Peyer's patch (tissue), 4 donors: ENCODE data around the gene REXO5. TPM values are rescaled to one million over a fixed set of nuclear protein-coding genes. Genes with fewer than 3 reads are reported as not detected.

Experiments used
- DNase-seq, 3 donors: peaks; one replicate each; pipeline ENCODE4 v3.0.0-alpha.2; 2017 to 2019
- H3K27ac ChIP-seq, 4 donors: fragments of 200-600 bp; sonication (generic); one replicate each; pipeline ENCODE4 v1.5.1; 2016 to 2019
- H3K27me3 ChIP-seq, 2 donors: fragments of 200-600 bp; sonication (generic); one replicate each; pipeline ENCODE4 v1.5.1; 2019
- H3K36me3 ChIP-seq, 3 donors: fragments of 200-600 bp; sonication (generic); one replicate each; pipeline ENCODE4 v1.5.1; 2016 to 2019
- H3K4me1 ChIP-seq, 4 donors: fragments of 200-600 bp; sonication (generic); one replicate each; pipeline ENCODE4 v1.5.1; 2016 to 2019
- H3K4me3 ChIP-seq, 4 donors: fragments of 200-600 bp; sonication (generic); 1 replicate in 3 of 4; 2 replicates in 1 of 4; pipeline ENCODE4 v1.5.1; 2016 to 2019; ENCODE audit warnings: mild to moderate bottlenecking in 1 of 4
- H3K9me3 ChIP-seq, 4 donors: fragments of 200-600 bp; sonication (generic); one replicate each; pipeline ENCODE4 v1.5.1; 2016 to 2019; ENCODE audit warnings: mild to moderate bottlenecking in 1 of 4
- CTCF ChIP-seq, 6 experiments: fragments of 450-650 bp in 4 of 6; fragments of 200-600 bp in 2 of 6; sonication (generic) in 1 of 6; IDR thresholded peaks; one replicate each; pipeline ENCODE4 v1.5.1; 2017 to 2019; ENCODE audit warnings: antibody characterized with exemption in 6 of 6, mild to moderate bottlenecking in 3 of 6, moderate library complexity in 1 of 6
- POLR2A ChIP-seq, 2 donors: fragments of 450-650 bp; IDR thresholded peaks; one replicate each; pipeline ENCODE4 v1.5.1; 2017; ENCODE audit warnings: antibody characterized with exemption in 2 of 2, mild to moderate bottlenecking in 2 of 2, moderate library complexity in 2 of 2
- total RNA-seq, 4 donors: library from RNA; depleted of rRNA; stranded (reverse); fragments of >200 nt; gene quantifications; one replicate each; pipeline ENCODE4 v1.1.0, GENCODE V29; 2016

Gene REXO5
- total RNA-seq, 4 donors from 2014 or later = 2.3 to 3.6 (median 2.9) TPM

DNA sequence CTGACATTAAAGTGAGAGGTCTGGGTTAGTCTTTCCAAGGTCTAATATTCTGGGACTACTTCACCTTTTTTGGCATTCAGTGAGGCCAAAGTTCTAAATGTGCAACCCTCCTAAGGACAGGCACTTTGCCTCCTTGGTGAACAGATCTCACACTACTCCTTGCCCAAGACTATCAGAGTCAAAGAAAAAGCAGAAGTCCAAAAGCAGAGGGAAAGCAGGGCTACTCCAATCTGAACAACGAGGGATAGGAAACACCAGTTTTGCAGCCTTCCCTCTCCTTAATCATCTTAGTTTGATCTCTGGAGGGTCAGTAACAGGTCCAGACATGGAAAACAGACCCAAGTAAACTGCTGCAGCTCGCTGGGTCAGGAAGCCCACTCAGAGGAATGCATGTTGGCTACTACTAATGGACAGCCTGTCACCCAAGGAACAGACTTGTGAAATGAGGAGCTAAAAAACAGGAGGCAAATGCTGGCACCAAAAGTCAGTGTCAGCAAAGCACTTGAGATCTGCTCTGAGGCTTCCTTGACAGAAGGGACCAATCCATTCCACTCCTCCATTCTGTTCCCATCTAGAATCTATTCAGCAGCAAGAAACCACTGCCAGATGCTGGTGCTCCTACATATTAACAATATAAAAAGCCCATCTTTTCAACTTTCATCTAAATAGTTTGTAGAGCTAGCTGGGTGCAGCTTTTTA is 63.9 kb downstream of the REXO5 start:
- no peaks in the 10 kb centered on the region for H3K9me3 ChIP-seq
- no peak for DNase-seq
- peak overlapping the region in 2 of 4 donors; percentile 9 to 53 for H3K27ac ChIP-seq
- peaks cover 0 to 44% (median 3%) of the 10 kb centered on the region in 4 donors for H3K4me1 ChIP-seq
- H3K27me3 ChIP-seq = no peaks in the 10 kb centered on the region
- no peak overlapping the region for H3K4me3 ChIP-seq
- no peaks in the 10 kb centered on the region for H3K36me3 ChIP-seq
- TF ChIP-seq POLR2A (IDR thresholded peaks at IDR 0.05) = no peak
- TF ChIP-seq CTCF (IDR thresholded peaks at IDR 0.05) = no peak

DNA sequence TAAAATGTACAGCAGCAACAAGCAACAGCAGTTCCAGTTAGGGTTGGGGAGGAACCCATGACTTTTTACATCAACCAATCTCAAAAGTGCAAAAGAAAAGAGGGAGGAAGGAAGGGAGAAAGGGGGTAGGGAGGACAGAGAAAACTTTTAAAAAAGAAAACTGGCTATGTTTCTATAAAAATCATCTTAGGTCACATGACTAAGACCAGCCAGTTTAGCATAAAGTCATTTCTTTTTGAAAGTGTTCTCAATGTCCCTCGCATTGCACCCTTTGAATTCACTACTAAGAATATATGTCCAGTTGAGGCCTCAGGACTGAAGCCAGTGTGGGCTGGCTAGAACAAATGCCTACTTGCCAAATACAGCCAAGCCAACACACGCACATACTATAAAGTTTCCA is 64.9 kb downstream of the REXO5 start:
- Histone ChIP-seq H3K9me3 (no peaks in the 10 kb centered on the region), H3K4me3 (no peak overlapping the region), H3K4me1 (peaks cover 0 to 34% (median 3%) of the 10 kb centered on the region in 4 donors), H3K36me3 (no peaks in the 10 kb centered on the region), H3K27ac (no peak overlapping the region), H3K27me3 (no peaks in the 10 kb centered on the region)
- TF ChIP-seq CTCF (IDR thresholded peaks at IDR 0.05) = no peak
- TF ChIP-seq POLR2A (IDR thresholded peaks at IDR 0.05) = no peak
- no peak for DNase-seq

GRCh38 chr16:20871941-20872815 is 65.9 kb downstream of the REXO5 start:
- Histone ChIP-seq H3K27me3 (no peaks in the 10 kb centered on the region), H3K4me3 (no peak overlapping the region), H3K27ac (no peak overlapping the region), H3K4me1 (peaks cover 0 to 27% (median 3%) of the 10 kb centered on the region in 4 donors), H3K36me3 (no peaks in the 10 kb centered on the region), H3K9me3 (no peaks in the 10 kb centered on the region)
- TF ChIP-seq POLR2A (IDR thresholded peaks at IDR 0.05) (no peak), CTCF (IDR thresholded peaks at IDR 0.05) (no peak)
- no peak for DNase-seq

GRCh38 chr16:20873331-20873730 is 67.0 kb downstream of the REXO5 start:
- no peak for TF ChIP-seq POLR2A (IDR thresholded peaks at IDR 0.05)
- no peak for TF ChIP-seq CTCF (IDR thresholded peaks at IDR 0.05)
- no peak for DNase-seq

DNA sequence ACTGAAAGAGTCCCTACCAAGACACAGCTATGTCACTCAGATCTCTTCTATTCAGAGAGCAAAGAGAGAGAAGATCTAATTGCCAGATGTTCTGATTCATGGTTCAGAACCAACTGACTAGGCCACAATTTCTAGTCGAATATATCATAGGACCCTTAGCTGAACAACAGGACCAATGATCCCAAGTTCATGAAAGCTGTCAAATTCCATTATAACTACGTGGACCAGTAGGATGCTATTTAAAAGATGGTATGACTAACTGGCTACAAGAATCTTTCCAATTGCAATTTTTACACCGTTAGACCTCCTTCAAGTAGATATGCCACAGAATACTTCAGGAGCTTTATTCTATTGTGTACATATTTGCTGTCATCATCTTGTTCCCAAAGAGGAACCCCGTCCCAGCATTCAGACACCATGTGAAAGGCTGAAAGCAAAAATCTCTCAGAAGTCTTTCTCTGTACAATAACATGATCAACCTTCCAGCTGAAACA is 67.8 kb downstream of the REXO5 start:
- Histone ChIP-seq H3K4me3 (peak overlapping the region in 1 of 4 donors; percentile 20), H3K27ac (peak overlapping the region in 3 of 4 donors; percentile 29 to 61 (median 32)), H3K36me3 (no peaks in the 10 kb centered on the region), H3K27me3 (no peaks in the 10 kb centered on the region), H3K9me3 (no peaks in the 10 kb centered on the region), H3K4me1 (peaks cover 0 to 16% (median 3%) of the 10 kb centered on the region in 4 donors)
- no peak for TF ChIP-seq CTCF (IDR thresholded peaks at IDR 0.05)
- no peak for TF ChIP-seq POLR2A (IDR thresholded peaks at IDR 0.05)
- DNase-seq = no peak

More at GRCh38 chr16:20873331-20873730, 67.0 kb downstream of the REXO5 start:
- H3K9me3 ChIP-seq = no peaks in the 10 kb centered on the region
- peak overlapping the region in 1 of 4 donors; percentile 61 for H3K27ac ChIP-seq
- no peaks in the 10 kb centered on the region for H3K27me3 ChIP-seq
- H3K36me3 ChIP-seq = no peaks in the 10 kb centered on the region
- peaks cover 0 to 18% (median 3%) of the 10 kb centered on the region in 4 donors for H3K4me1 ChIP-seq
- no peak overlapping the region for H3K4me3 ChIP-seq
